GM18868 (cell line): ENCODE data around the gene CRKL.
"Not testable (repeated sequence)": the region's sequence is repeated elsewhere in the genome, so short reads cannot be mapped to it uniquely, and the experiment has no call there.

Source experiments
- ATAC-seq: cut with Tn5 transposase; IDR thresholded peaks from one replicate; pipeline ENCODE4 v1.9.1; 2021; ENCODE audit warnings: mild to moderate bottlenecking, moderate library complexity; ENCODE audit not compliant: unreplicated experiment

The CRKL gene

GRCh38 chr22:20916916-20917810 is at the start of gene CRKL:
Gene CRKL (plus strand): TSS chr22:20917407. CDS start chr22:20917935, 528 bp downstream.
- peak; percentile 93 for ATAC-seq

- ATAC-seq, result no peak
Observed at GRCh38 chr22:20868025-20868962, 48.9 kb upstream of the CRKL start.

DNA sequence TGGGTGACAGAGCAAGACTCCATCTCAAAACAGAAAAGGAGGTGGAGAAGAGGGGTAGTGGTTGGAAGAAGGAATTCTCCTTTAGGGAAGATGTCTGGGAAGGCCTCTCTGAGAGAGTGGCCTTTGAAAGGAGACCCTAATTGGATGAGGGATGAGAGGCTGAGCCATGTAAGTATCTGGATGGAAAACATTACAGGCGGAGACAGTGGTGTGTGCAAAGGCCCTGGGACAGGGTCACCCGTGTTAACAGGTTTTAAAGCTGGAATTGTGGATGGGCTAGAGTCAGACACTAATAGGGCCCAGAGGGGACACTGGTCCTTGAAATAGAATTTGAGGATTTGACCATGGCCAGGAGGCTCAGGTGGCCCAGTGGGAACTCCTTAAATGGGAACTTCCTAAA is 48.0 kb upstream of the CRKL start:
- ATAC-seq, result no peak

DNA sequence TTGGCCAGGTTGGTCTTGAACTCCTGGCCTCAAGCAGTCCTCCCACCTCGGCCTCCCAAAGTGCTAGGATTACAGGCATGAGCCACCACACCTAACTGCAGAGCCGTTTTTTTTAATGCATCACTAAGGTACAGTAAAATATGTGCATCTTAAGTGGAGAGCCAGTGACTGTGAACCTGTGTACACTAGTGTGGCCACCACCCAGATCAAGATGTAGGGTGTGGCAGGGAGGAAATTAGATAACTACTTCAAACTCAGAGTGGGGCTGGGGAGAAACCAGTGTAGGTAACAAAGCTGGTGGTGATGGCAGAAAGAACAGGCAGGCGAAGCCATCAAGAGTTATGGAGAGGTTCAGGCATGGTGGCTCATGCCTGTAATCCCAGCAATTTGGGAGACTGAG is 44.0 kb upstream of the CRKL start:
- no peak for ATAC-seq

- ATAC-seq, result no peak
Observed at GRCh38 chr22:20875296-20875695, 41.9 kb upstream of the CRKL start.

DNA sequence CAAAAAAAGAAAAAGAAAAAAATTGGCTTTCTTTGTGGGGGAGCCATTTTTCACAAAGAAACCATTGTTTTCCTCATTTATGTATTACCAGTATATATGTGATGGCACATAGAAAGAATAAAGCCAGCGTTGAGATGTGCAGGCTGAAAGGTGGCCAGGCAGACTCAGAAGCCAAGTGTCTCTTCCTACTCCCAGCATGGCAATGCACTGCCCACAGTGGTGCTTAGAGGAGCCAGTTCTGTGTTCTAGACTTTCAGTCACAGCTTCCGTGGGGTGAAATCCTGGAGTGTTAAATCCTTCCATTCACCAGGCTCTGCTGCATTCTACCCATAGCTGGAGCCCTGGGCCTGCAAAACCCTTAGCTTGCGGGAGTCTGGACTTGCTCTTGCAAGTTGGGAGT is 39.5 kb upstream of the CRKL start:
- ATAC-seq, result no peak

- ATAC-seq, result no peak
Observed at GRCh38 chr22:20881231-20881630, 36.0 kb upstream of the CRKL start.

GRCh38 chr22:20881869-20882815 is 35.1 kb upstream of the CRKL start:
- no peak for ATAC-seq

DNA sequence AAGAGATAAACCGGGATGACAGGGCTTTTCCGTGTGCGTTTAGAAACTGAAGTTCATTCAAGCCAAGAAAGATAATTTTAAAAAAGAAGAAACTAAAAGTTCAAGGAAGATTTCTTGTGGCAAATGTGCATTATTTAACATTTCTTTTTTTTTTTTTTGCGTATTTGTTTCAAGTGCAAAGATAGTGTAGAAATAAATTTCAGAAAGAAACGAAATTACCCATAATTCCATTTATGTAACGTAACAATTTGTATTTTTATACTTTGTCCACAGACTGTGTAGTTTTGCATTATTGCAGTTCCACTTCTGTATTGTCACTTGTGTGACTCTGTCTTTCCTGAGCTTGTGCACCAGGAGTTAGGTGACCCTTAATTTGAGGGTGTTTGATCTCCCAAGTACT is 34.4 kb upstream of the CRKL start:
- ATAC-seq, result no peak

DNA sequence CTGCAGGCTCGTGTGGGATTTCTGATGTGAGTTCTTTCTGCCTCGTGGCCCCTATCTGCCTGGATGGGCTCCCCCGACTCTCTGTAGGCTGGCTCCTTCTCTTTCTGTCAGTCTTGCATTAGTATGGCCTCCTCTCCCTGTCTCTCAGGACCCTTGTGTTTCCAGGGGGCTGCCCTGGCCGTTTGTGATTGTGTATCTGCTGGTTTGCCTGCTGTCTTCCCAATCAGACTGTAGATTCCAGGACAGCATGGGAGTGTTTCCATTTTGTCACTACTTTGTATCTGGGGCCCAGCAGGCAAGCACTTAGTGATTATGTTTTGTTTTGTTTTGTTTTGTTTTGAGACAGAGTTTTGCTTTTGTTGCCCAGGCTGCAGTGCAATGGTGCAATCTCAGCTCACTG is 32.8 kb upstream of the CRKL start:
- ATAC-seq, result no peak

- ATAC-seq, result no peak
Observed at GRCh38 chr22:20885017-20885556, 32.1 kb upstream of the CRKL start.

- no peak for ATAC-seq
Observed at GRCh38 chr22:20885557-20886323, 31.5 kb upstream of the CRKL start.

DNA sequence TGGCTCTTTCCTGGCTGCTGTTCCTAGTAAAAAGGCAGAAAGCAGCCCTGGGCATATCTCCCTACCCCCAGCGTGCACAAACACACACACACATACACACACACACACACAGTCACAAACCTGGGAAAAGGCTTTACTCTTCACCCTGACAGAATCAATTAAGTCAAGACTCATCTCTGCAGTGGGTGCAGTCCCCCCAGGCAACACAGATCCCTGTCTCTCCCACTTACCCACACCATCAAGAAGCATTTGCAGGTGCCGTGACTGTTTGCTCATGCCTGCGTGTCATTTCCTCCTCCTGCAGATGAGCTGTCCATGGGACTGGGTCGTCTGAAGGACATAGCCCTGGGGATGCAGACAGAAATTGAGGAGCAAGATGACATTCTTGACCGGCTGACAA is 29.8 kb upstream of the CRKL start:
- ATAC-seq, result no peak

DNA sequence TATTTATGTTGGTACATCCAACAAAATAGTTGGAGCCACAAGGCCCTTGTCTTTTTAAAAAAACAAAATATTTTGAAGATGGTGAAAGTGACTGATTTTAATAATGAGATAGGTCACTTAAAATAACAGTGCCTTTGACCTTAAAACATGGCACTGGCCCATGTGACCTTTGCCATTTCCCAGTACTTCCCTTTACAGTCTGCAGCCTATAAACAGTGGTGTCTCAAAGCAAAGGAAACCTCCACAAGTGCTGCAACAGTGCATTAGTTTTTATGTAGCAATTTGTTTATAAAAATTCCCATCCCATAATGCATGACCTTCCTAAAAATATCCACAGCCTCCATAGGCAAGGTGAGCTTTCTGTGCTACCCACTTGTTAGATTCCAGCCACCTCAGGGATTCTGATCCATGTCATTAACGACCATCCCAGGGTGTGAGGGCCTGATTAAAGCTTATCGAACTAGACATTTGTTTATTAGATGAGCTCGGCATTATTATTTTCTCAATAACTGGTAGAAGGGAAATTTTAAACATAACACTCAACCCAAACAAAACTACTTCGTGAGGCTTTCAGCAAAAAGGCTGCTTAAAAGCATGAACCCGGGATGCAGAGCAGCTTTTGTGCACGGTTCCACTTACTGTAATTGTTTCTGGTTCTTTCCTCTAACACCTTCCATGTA is 28.0 kb upstream of the CRKL start:
- ATAC-seq, result no peak

DNA sequence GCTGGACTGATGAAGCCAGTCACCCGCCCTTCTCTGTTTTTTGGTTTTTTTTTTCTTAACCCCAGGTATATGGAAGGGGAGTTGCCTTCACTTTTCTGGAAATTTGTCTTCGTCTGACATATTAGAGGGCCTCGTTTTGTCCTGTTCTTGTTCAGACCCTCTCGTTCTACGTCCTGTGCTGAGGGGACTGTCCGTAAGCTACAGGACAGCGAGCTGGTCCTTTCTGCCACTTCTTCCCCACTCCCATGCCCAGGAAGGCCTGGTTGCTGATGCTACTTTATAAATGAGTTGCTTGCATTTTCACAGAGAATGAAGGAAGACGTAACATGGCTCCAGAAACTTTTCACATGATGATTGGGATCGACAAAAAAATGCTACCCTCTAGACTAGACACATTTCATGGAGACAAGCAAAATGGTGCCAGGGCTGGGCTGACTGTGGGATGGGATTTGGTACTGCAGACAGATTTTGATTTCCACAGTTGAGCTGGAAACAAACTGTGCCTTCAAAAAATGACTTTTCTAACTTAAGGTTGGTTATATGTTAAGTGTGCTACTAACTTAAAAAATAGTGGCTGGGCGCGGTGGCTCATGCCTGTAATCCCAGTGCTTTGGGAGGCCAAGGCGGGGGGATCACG is 27.2 kb upstream of the CRKL start:
- ATAC-seq, result no peak

DNA sequence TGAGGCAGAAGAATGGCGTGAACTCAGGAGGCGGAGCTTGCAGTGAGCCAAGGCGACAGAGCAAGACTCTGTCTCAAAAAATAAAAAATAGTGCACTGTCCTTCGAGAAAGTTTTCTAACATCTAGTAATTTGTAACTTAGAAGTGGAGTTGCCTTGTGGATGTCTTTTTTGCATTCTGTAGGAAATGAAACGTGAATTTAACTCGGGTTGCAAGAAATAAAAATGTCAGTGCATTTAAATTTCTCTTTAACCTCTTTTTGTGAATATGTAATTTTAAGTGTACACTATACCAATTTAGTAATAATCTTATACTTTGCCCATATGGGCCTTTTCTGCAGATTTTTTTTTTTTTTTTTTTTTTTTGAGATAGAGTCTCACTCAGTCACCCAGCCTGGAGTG is 26.2 kb upstream of the CRKL start:
- ATAC-seq, result no peak

GRCh38 chr22:20897737-20898136 is 19.5 kb upstream of the CRKL start:
- not testable (repeated sequence) for ATAC-seq

- no peak for ATAC-seq
Observed at GRCh38 chr22:20899827-20900423, 17.3 kb upstream of the CRKL start.
